K562 (cell line): ENCODE data around the gene SKIC8. TPM values are rescaled to one million over a fixed set of nuclear protein-coding genes. Genes with fewer than 3 reads are reported as not detected.

Experiments used
- ATF7 ChIP-seq: fragments of 450-650 bp; IDR thresholded peaks from 2 replicates; pipeline ENCODE4 v1.7.1; 2014; ENCODE audit warnings: mild to moderate bottlenecking, moderate library complexity
- BACH1 ChIP-seq: fragments of 200-800 bp; sonication (Bioruptor generic); IDR thresholded peaks from 2 replicates; pipeline ENCODE4 v1.6.1; 2016; ENCODE audit warnings: missing genetic modification characterization, missing compliant biosample characterization
- CBX1 ChIP-seq: sonication (generic); IDR thresholded peaks from 2 replicates; pipeline ENCODE4 v1.6.1; 2016; ENCODE audit warnings: antibody characterized with exemption, low read depth, mild to moderate bottlenecking
- CCAR2 ChIP-seq: fragments of 200-400 bp; formaldehyde crosslinking; IDR thresholded peaks from 2 replicates; pipeline ENCODE4 v1.6.1; 2017; ENCODE audit warnings: mild to moderate bottlenecking, low read depth, low read length
- E2F3 ChIP-seq: fragments of 250-450 bp; sonication (Bioruptor Pico); IDR thresholded peaks from 2 replicates; pipeline ENCODE4 v1.4.0; 2020; ENCODE audit warnings: mild to moderate bottlenecking
- ELF1 ChIP-seq: fragments of 200-800 bp; sonication (Bioruptor generic); IDR thresholded peaks from 2 replicates; pipeline ENCODE4 v1.6.1; 2016; ENCODE audit warnings: missing genetic modification characterization, missing compliant biosample characterization
- FOXJ3 ChIP-seq: sonication (generic); formaldehyde crosslinking; IDR thresholded peaks from 2 replicates; pipeline ENCODE4 v1.4.0; 2020; ENCODE audit warnings: mild to moderate bottlenecking, missing genetic modification reagents
- HNRNPUL1 ChIP-seq: fragments of 200-400 bp; formaldehyde crosslinking; IDR thresholded peaks from 2 replicates; pipeline ENCODE4 v1.6.1; 2017; ENCODE audit warnings: low read length
- KDM1A ChIP-seq, 2 experiments: fragments of 450-650 bp; IDR thresholded peaks; 2 replicates each; pipeline ENCODE4 v1.6.1; 2016; ENCODE audit warnings: mild to moderate bottlenecking in 2 of 2
- LARP7 ChIP-seq: fragments of 450-650 bp; IDR thresholded peaks from 2 replicates; pipeline ENCODE4 v1.6.1; 2016
- MAZ ChIP-seq, 2 experiments: fragments of 450-650 bp in 1 of 2; sonication (generic) in 1 of 2; formaldehyde crosslinking; IDR thresholded peaks in 1 of 2; conservative IDR thresholded peaks in 1 of 2; 2 replicates each; pipeline versions ENCODE4 v1.4.0 to v1.5.0; 2020; ENCODE audit warnings: mild to moderate bottlenecking in 1 of 2, missing genetic modification reagents in 1 of 2
- MEF2D ChIP-seq: conservative IDR thresholded peaks from 2 replicates; pipeline ENCODE4 v1.6.1; 2016; ENCODE audit warnings: low read depth, missing genetic modification characterization, missing compliant biosample characterization
- NCOA2 ChIP-seq, 2 experiments: fragments of 450-650 bp; IDR thresholded peaks; 2 replicates each; pipeline ENCODE4 v1.6.1; 2018; ENCODE audit warnings: mild to moderate bottlenecking in 2 of 2, moderate library complexity in 1 of 2; ENCODE audit not compliant: partially characterized antibody in 2 of 2
- NFXL1 ChIP-seq: fragments of 450-650 bp; formaldehyde crosslinking; IDR thresholded peaks from 2 replicates; pipeline ENCODE4 v1.4.0; 2021; ENCODE audit warnings: mild to moderate bottlenecking
- PATZ1 ChIP-seq: fragments of 250-450 bp; sonication (Bioruptor Pico); IDR thresholded peaks from 2 replicates; pipeline ENCODE4 v1.5.0; 2020; ENCODE audit warnings: mild to moderate bottlenecking, borderline replicate concordance
- PURB ChIP-seq: sonication (generic); formaldehyde crosslinking; IDR thresholded peaks from 2 replicates; pipeline ENCODE4 v1.9.0; 2021; ENCODE audit warnings: low read depth, mild to moderate bottlenecking, missing genetic modification reagents
- SLC30A9 ChIP-seq: fragments of 250-450 bp; sonication (Bioruptor Pico); IDR thresholded peaks from 2 replicates; pipeline ENCODE4 v1.8.0; 2022; ENCODE audit warnings: mild to moderate bottlenecking, moderate library complexity
- YY1 ChIP-seq, 3 experiments: IDR thresholded peaks; 2 replicates each; pipeline ENCODE4 v1.6.1; 2011; ENCODE audit warnings: low read length in 2 of 3, mild to moderate bottlenecking in 2 of 3, moderate library complexity in 2 of 3, borderline replicate concordance in 1 of 3, control low read depth in 1 of 3, low read depth in 1 of 3; ENCODE audit not compliant: insufficient read depth in 3 of 3, insufficient replicate concordance in 2 of 3, control insufficient read depth in 1 of 3, insufficient read length in 1 of 3; ENCODE audit errors: extremely low read depth in 1 of 3
- ZFP1 ChIP-seq: fragments of 450-650 bp; formaldehyde crosslinking; IDR thresholded peaks from 2 replicates; pipeline ENCODE4 v1.4.0; 2020; ENCODE audit warnings: mild to moderate bottlenecking, mixed read lengths
- ZNF507 ChIP-seq: conservative IDR thresholded peaks from 2 replicates; pipeline ENCODE4 v1.6.1; 2017; ENCODE audit warnings: missing genetic modification characterization, missing compliant biosample characterization
- ZNF518B ChIP-seq: fragments of 250-450 bp; sonication (Bioruptor Pico); IDR thresholded peaks from 2 replicates; pipeline ENCODE4 v1.5.0; 2021; ENCODE audit warnings: mild to moderate bottlenecking, moderate library complexity
- ZNF561 ChIP-seq: fragments of 450-650 bp; formaldehyde crosslinking; conservative IDR thresholded peaks from 2 replicates; pipeline ENCODE4 v1.4.0; 2020; ENCODE audit warnings: mild to moderate bottlenecking, moderate library complexity
- polyA plus RNA-seq, 8 experiments: library from polyadenylated mRNA; depleted of rRNA in 4 of 8; stranded (reverse) in 5 of 8; unstranded in 3 of 8; fragments of >200 nt; fragmentation: Nextera tagmentation in 2 of 8; fragmentation: Illumina TruSeq in 1 of 8; extraction: Ambion mirVana in 2 of 8; extraction: Trizol in 1 of 8; gene quantifications; 2 replicates each; pipeline versions ENCODE4 v1.2.1 to v1.2.3, GENCODE V29; 2011 to 2014; ENCODE audit warnings: inconsistent platforms in 1 of 8, missing spikeins in 1 of 8
- total RNA-seq, 7 experiments: library from RNA; depleted of rRNA in 6 of 7; stranded (reverse); fragments of >200 nt in 6 of 7; fragmentation: Illumina TruSeq in 2 of 7; extraction: Trizol in 2 of 7; gene quantifications; 2 replicates each; pipeline versions ENCODE4 v1.2.1 to v1.2.3, GENCODE V29; 2011 to 2021; ENCODE audit warnings: low replicate concordance in 1 of 7

SKIC8 gene
- total and polyA plus RNA-seq, 9 of the 15 experiments (the other 6 are each of a cell fraction or from before 2014, with no cell fraction given): 79.5 to 389 (median 146) TPM

GRCh38 chr15:78241017-78241416 is 58.4 kb downstream of the SKIC8 start (continued):
- TF ChIP-seq CCAR2 (no peak), LARP7 (no peak), NCOA2 (IDR thresholded peaks at IDR 0.05; ENCODE audit: partially characterized antibody in 2 of 2) (no peak), YY1 (IDR thresholded peaks at IDR 0.05; ENCODE audit: borderline replicate concordance in 1 of 3, control insufficient read depth in 1 of 3, extremely low read depth in 1 of 3, insufficient read depth in 3 of 3, insufficient read length in 1 of 3, insufficient replicate concordance in 2 of 3, low read depth in 1 of 3, low read length in 2 of 3) (peak in 1 of 3 experiments; percentile 32), BACH1 (no peak), ZNF507 (tag) (no peak), MEF2D (tag) (no peak), E2F3 (CRISPR knock-in tag) (no peak), MAZ (CRISPR knock-in tag; conservative IDR thresholded peaks at IDR 0.05 in 1 of 2, IDR thresholded peaks at IDR 0.05 in 1 of 2) (peak in 1 of 2 experiments; percentile 44; a peak in 1 of 4 replicates), NFXL1 (no peak), ZNF561 (CRISPR knock-in tag) (no peak), FOXJ3 (CRISPR knock-in tag) (no peak), PURB (CRISPR knock-in tag) (no peak), HNRNPUL1 (no peak), CBX1 (no peak), ELF1 (tag) (no peak), ZFP1 (CRISPR knock-in tag) (no peak), SLC30A9 (no peak), ZNF518B (no peak), KDM1A (IDR thresholded peaks at IDR 0.05) (no peak), PATZ1 (CRISPR knock-in tag) (no peak), ATF7 (no peak)
